ENCODE measurements around the gene DCANP1. TPM values are rescaled to one million over a fixed set of nuclear protein-coding genes. Genes with fewer than 3 reads are reported as not detected.

Gene DCANP1
- total RNA-seq, 3 donors from 2014 or later = not detected

DNA sequence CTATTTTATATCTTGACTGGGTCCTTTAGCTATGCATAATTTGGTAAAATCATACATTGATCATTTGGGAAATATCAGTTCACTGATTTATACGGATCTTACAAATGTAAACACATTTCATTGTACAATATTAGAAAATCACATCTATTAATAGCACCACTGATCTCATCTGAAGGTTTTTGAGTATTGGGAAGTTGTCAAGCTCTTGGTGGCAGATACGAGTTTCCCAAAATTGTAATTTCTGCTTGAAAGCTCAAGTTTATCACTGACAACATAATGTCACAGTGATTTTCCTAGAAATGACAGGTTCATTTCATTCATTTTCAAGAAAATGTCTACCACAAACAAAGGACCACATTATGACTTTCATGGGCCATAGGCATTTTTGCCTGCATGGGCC, 45.1 kb downstream of the DCANP1 start:
- peaks cover 19% of the 10 kb centered on the region for H3K4me1 Mint-ChIP-seq (ENCODE audit: low read depth)
- no peak overlapping the region for H3K4me3 Mint-ChIP-seq
- peaks cover 3% of the 10 kb centered on the region for H3K9me3 Mint-ChIP-seq
- H3K27me3 Mint-ChIP-seq (ENCODE audit: low read depth) = peaks cover 2% of the 10 kb centered on the region
- DNase-seq = no peak
- ATAC-seq = no peak
- H3K36me3 Mint-ChIP-seq (ENCODE audit: insufficient read depth) = peaks cover 5% of the 10 kb centered on the region

- ATAC-seq (no peak), DNase-seq (no peak)
- Mint-ChIP-seq H3K9me3 (peaks cover 3% of the 10 kb centered on the region), H3K4me1 (ENCODE audit: low read depth) (peaks cover 30% of the 10 kb centered on the region), H3K4me3 (peak overlapping the region; percentile 88), H3K36me3 (ENCODE audit: insufficient read depth) (peaks cover 6% of the 10 kb centered on the region), H3K27me3 (ENCODE audit: low read depth) (peaks cover 2% of the 10 kb centered on the region)
Observed at GRCh38 chr5:135400866-135401265, 46.3 kb downstream of the DCANP1 start.

DNA sequence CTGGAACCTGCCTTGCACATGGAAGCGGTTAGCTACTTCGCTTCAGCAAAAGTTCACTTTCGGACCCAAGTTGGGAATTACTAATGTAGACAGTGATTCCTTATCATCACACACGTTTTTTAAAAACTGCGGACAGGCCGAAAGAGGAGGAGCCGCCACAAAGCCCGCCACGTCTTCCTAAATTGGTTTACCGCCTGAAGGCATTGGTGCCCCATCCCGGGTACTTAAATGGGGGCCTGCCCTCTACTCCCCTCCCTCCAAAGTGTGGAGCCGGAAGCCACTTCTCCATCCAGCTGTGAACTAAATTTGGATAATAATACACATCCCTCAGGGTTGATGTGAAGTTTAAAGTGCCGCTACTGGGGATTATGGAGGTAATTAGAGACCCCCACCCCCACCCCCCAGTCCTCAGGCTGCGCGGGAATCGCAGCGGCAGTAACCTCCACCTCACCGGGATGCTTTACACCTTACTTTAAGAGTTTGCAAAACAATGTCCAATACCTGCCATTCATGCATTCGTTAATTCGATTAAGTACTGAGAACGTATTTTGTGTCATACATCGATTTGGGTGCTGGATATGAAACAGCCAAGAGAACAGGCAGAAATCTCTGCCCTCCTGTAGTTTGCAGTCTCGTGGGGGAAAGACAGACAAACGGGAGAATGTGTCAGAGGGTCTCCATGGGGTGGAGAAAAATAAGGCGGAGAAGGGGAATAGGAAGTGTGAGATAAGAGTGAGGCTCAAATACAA, 47.2 kb downstream of the DCANP1 start:
- H3K27me3 Mint-ChIP-seq (ENCODE audit: low read depth) = peaks cover under 1% of the 10 kb centered on the region
- H3K4me1 Mint-ChIP-seq (ENCODE audit: low read depth) = peaks cover 37% of the 10 kb centered on the region
- ATAC-seq = no peak
- H3K36me3 Mint-ChIP-seq (ENCODE audit: insufficient read depth) = peaks cover 9% of the 10 kb centered on the region
- H3K4me3 Mint-ChIP-seq = peak overlapping the region; percentile 88
- no peak for DNase-seq
- H3K9me3 Mint-ChIP-seq = peaks cover under 1% of the 10 kb centered on the region

- peak; percentile 75 for DNase-seq
- ATAC-seq = peak; percentile 87 to 89
- Mint-ChIP-seq H3K27me3 (ENCODE audit: low read depth) (no peaks in the 10 kb centered on the region), H3K4me3 (peak within 1 kb of the TSS; percentile 88), H3K36me3 (ENCODE audit: insufficient read depth) (peaks cover 9% of the 10 kb centered on the region), H3K4me1 (ENCODE audit: low read depth) (peaks cover 43% of the 10 kb centered on the region), H3K9me3 (no peaks in the 10 kb centered on the region)
Observed at GRCh38 chr5:135398855-135399793, 48.0 kb downstream of the DCANP1 start, which contains the start of gene MACROH2A1. Gene MACROH2A1, minus strand, starts transcription at chr5:135399231. Its CDS starts 10,138 bp downstream, at chr5:135389093.

- H3K36me3 Mint-ChIP-seq (ENCODE audit: insufficient read depth) = peaks cover 9% of the 10 kb centered on the region
- H3K4me3 Mint-ChIP-seq = peak overlapping the region; percentile 88
- H3K9me3 Mint-ChIP-seq = no peaks in the 10 kb centered on the region
- peak; percentile 26 for DNase-seq
- peaks cover 49% of the 10 kb centered on the region for H3K4me1 Mint-ChIP-seq (ENCODE audit: low read depth)
- no peaks in the 10 kb centered on the region for H3K27me3 Mint-ChIP-seq (ENCODE audit: low read depth)
- ATAC-seq = peak; percentile 54 to 60
Observed at GRCh38 chr5:135398160-135398854, 48.8 kb downstream of the DCANP1 start.

DNA sequence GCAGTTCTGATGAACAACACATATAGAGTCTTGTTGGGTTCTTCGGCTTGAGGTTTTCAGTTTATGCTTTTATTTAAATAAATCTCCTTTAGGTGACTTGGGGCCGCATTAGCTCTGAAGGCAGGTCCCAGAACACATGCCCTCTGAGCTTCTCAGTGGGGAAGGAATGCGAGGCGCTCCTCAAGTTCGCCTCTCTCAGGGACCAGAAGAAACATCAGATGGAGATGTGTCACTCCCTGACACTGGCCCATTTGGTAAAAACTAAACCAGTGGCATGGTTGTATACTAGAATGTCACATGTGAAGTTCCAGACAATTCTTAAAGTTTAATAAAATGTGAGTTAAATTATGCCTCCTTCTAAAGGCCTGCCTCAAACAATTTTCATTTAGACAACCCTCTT, 50.1 kb downstream of the DCANP1 start:
- peak overlapping the region; percentile 88 for H3K4me3 Mint-ChIP-seq
- H3K9me3 Mint-ChIP-seq = no peaks in the 10 kb centered on the region
- H3K4me1 Mint-ChIP-seq (ENCODE audit: low read depth) = peaks cover 62% of the 10 kb centered on the region
- H3K27me3 Mint-ChIP-seq (ENCODE audit: low read depth) = no peaks in the 10 kb centered on the region
- peaks cover 21% of the 10 kb centered on the region for H3K36me3 Mint-ChIP-seq (ENCODE audit: insufficient read depth)
- ATAC-seq (no peak), DNase-seq (no peak)

GRCh38 chr5:135396459-135397055, 50.6 kb downstream of the DCANP1 start:
- Mint-ChIP-seq H3K27me3 (ENCODE audit: low read depth) (no peaks in the 10 kb centered on the region), H3K4me3 (no peak overlapping the region), H3K9me3 (no peaks in the 10 kb centered on the region), H3K36me3 (ENCODE audit: insufficient read depth) (peaks cover 26% of the 10 kb centered on the region), H3K4me1 (ENCODE audit: low read depth) (peaks cover 67% of the 10 kb centered on the region)
- ATAC-seq = no peak
- DNase-seq = no peak

DNA sequence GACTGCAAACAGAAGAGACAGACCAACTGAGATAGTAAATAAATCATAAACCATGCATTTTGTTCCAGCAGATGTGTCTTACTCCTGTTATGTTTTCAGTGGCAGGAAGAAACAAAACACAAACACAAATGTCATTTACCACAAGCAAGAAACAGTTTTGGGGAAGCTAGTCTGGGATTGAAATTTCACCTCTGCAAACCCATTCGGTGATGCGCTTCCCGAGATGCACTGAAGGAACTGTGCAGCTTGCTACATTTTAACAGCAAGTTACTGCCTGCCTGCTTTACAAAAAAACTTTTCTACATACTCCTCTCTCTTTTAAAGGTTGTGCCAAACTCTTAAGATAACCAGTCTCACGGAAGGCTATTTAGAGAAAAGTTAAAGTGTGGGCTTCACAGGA, 51.3 kb downstream of the DCANP1 start:
- Mint-ChIP-seq H3K4me1 (ENCODE audit: low read depth) (peaks cover 73% of the 10 kb centered on the region), H3K9me3 (no peaks in the 10 kb centered on the region), H3K4me3 (no peak overlapping the region), H3K27me3 (ENCODE audit: low read depth) (no peaks in the 10 kb centered on the region), H3K36me3 (ENCODE audit: insufficient read depth) (peaks cover 26% of the 10 kb centered on the region)
- no peak for DNase-seq
- no peak for ATAC-seq

DNA sequence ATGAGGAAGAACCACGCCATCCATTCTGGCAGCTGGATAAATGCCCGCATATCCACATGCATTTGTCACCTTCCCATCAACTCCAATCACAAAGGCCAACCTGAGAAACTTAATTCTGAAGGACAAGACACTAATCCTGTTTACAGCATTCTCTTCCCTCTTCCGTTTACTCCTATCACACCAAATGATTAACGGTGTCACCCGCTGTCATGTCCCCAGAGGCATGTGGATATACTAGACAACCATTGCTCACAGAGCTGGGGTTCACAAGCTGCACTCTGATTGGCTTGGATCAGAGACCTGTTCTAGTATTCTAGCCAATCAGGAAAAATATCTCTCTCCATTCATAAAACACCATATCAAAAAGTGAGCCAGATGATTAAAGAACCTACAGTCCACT, 51.7 kb downstream of the DCANP1 start:
- Mint-ChIP-seq H3K27me3 (ENCODE audit: low read depth) (no peaks in the 10 kb centered on the region), H3K36me3 (ENCODE audit: insufficient read depth) (peaks cover 26% of the 10 kb centered on the region), H3K9me3 (no peaks in the 10 kb centered on the region), H3K4me3 (no peak overlapping the region), H3K4me1 (ENCODE audit: low read depth) (peaks cover 75% of the 10 kb centered on the region)
- no peak for ATAC-seq
- DNase-seq = no peak

Other genes starting within 250 kb of the DCANP1 start
- gene MACROH2A1, start 48.1 kb downstream of the DCANP1 start, total RNA-seq = 100 to 1,000 TPM; 204 to 234 (median 207) TPM
- not detected for gene TIFAB, start 5.0 kb upstream of the DCANP1 start, total RNA-seq
- gene NEUROG1, start 88.6 kb upstream of the DCANP1 start, total RNA-seq = not detected
- not detected for gene CXCL14, start 131.6 kb upstream of the DCANP1 start, total RNA-seq